ENCODE data around the gene TEX11. TPM values are rescaled to one million over a fixed set of nuclear protein-coding genes. Genes with fewer than 3 reads are reported as not detected.

TEX11 gene
- polyA plus RNA-seq, 1 donor (not counting 4 experiments of a cell fraction or from before 2014, with no cell fraction given), result not detected

- H3K9me1 ChIP-seq (ENCODE audit: control insufficient read depth, extremely low read depth, insufficient read depth, low read length), result no peaks in the 10 kb centered on the region
- DNase-seq (ENCODE audit: low read depth, low spot score), result no peak
- no peak for FAIRE-seq
- no peaks in the 10 kb centered on the region for H3K79me2 ChIP-seq (ENCODE audit: control insufficient read depth, insufficient read depth, low read length)
- H3K4me2 ChIP-seq (ENCODE audit: control insufficient read depth, extremely low read depth, insufficient read depth, low read depth, low read length), result no peak overlapping the region
- H3K27ac ChIP-seq (ENCODE audit: control insufficient read depth, insufficient read depth, low read length), result no peak overlapping the region
- no peak overlapping the region for H3K9ac ChIP-seq (ENCODE audit: control insufficient read depth, extremely low read depth, insufficient read depth, low read length)
- no peaks in the 10 kb centered on the region for H4K20me1 ChIP-seq (ENCODE audit: control insufficient read depth, extremely low read depth, insufficient read depth, low read length)
- no peaks in the 10 kb centered on the region for H3K27me3 ChIP-seq (ENCODE audit: control insufficient read depth, extremely low read depth, insufficient read depth, low read length)
- no peak overlapping the region for H2AFZ ChIP-seq (ENCODE audit: control insufficient read depth, low read length)
- dilution Hi-C loops (cut with MboI; ENCODE audit: extremely low pct_ligation_motif_present, low sequenced_read_pairs), result no loop called here
- H3K36me3 ChIP-seq (ENCODE audit: control insufficient read depth in 2 of 2, extremely low read depth in 1 of 2, insufficient read depth in 2 of 2, low read length in 2 of 2), result no peaks in the 10 kb centered on the region
- H3K9me3 ChIP-seq (ENCODE audit: control insufficient read depth, low read depth, low read length), result no peaks in the 10 kb centered on the region
- H3K4me1 ChIP-seq (ENCODE audit: control insufficient read depth, extremely low read depth, insufficient read depth, low read length), result peaks cover 3% of the 10 kb centered on the region
- H3K4me3 ChIP-seq (ENCODE audit: control insufficient read depth in 2 of 3, extremely low read depth in 1 of 3, insufficient read depth in 2 of 3, low read depth in 1 of 3, low read length in 3 of 3), result no peak overlapping the region
- TF ChIP-seq EZH2 (IDR thresholded peaks at IDR 0.05; ENCODE audit: low read length) (no peak), CTCF (optimal IDR thresholded peaks at IDR 0.05 in 1 of 3, IDR thresholded peaks at IDR 0.05 in 1 of 3, conservative IDR thresholded peaks at IDR 0.05 in 1 of 3; ENCODE audit: extremely low read depth in 1 of 3, insufficient read depth in 2 of 3, low read length in 3 of 3) (no peak)
Measured at GRCh38 chrX:70613295-70613694, 295.2 kb downstream of the TEX11 start.

GRCh38 chrX:70605352-70605751, 303.2 kb downstream of the TEX11 start:
- TF ChIP-seq EZH2 (IDR thresholded peaks at IDR 0.05; ENCODE audit: low read length), result no peak
- TF ChIP-seq CTCF (optimal IDR thresholded peaks at IDR 0.05 in 1 of 3, IDR thresholded peaks at IDR 0.05 in 1 of 3, conservative IDR thresholded peaks at IDR 0.05 in 1 of 3; ENCODE audit: extremely low read depth in 1 of 3, insufficient read depth in 2 of 3, low read length in 3 of 3), result no peak
- Histone ChIP-seq H2AFZ (ENCODE audit: control insufficient read depth, low read length) (no peak overlapping the region), H3K4me1 (ENCODE audit: control insufficient read depth, extremely low read depth, insufficient read depth, low read length) (no peaks in the 10 kb centered on the region), H3K9me1 (ENCODE audit: control insufficient read depth, extremely low read depth, insufficient read depth, low read length) (no peaks in the 10 kb centered on the region), H3K79me2 (ENCODE audit: control insufficient read depth, insufficient read depth, low read length) (no peaks in the 10 kb centered on the region), H3K4me3 (ENCODE audit: control insufficient read depth in 2 of 3, extremely low read depth in 1 of 3, insufficient read depth in 2 of 3, low read depth in 1 of 3, low read length in 3 of 3) (no peak overlapping the region), H3K27ac (ENCODE audit: control insufficient read depth, insufficient read depth, low read length) (no peak overlapping the region), H4K20me1 (ENCODE audit: control insufficient read depth, extremely low read depth, insufficient read depth, low read length) (no peaks in the 10 kb centered on the region), H3K9ac (ENCODE audit: control insufficient read depth, extremely low read depth, insufficient read depth, low read length) (no peak overlapping the region), H3K4me2 (ENCODE audit: control insufficient read depth, extremely low read depth, insufficient read depth, low read depth, low read length) (no peak overlapping the region), H3K27me3 (ENCODE audit: control insufficient read depth, extremely low read depth, insufficient read depth, low read length) (no peaks in the 10 kb centered on the region), H3K36me3 (ENCODE audit: control insufficient read depth in 2 of 2, extremely low read depth in 1 of 2, insufficient read depth in 2 of 2, low read length in 2 of 2) (no peaks in the 10 kb centered on the region), H3K9me3 (ENCODE audit: control insufficient read depth, low read depth, low read length) (no peaks in the 10 kb centered on the region)
- dilution Hi-C loops (cut with MboI; ENCODE audit: extremely low pct_ligation_motif_present, low sequenced_read_pairs), result no loop called here
- FAIRE-seq (no peak), DNase-seq (ENCODE audit: low read depth, low spot score) (no peak)
